GM12864 (cell line): ENCODE measurements around the gene EXD1.

Source experiments
- DNase-seq: peaks from one replicate; pipeline ENCODE4 v3.0.0-alpha.2; 2011; ENCODE audit warnings: low read depth
- H3K4me3 ChIP-seq: 2 replicates; pipeline ENCODE4 v1.5.1; 2011; ENCODE audit warnings: mild to moderate bottlenecking, low read depth, low read length, control low read depth
- CTCF ChIP-seq: IDR thresholded peaks from 2 replicates; pipeline ENCODE4 v1.5.1; 2011; ENCODE audit warnings: low read depth, mild to moderate bottlenecking, moderate library complexity, low read length, control low read depth, inconsistent platforms; ENCODE audit errors: missing control alignments

The EXD1 gene

GRCh38 chr15:41199470-41199869 lies 31.1 kb downstream of the EXD1 start:
- H3K4me3 ChIP-seq: no peak overlapping the region
- TF ChIP-seq CTCF: no peak
- no peak for DNase-seq

GRCh38 chr15:41194444-41194843 lies 36.1 kb downstream of the EXD1 start:
- no peak for TF ChIP-seq CTCF

GRCh38 chr15:41183581-41183980 lies 47.0 kb downstream of the EXD1 start:
- no peak overlapping the region for H3K4me3 ChIP-seq
- TF ChIP-seq CTCF: no peak
- no peak for DNase-seq

More at GRCh38 chr15:41194444-41194843, 36.1 kb downstream of the EXD1 start:
- no peak overlapping the region for H3K4me3 ChIP-seq
- no peak for DNase-seq

- no peak for TF ChIP-seq CTCF
- H3K4me3 ChIP-seq: no peak overlapping the region
- no peak for DNase-seq
These were observed 48.3 kb downstream of the EXD1 start for GRCh38 chr15:41182266-41182665.

GRCh38 chr15:41180206-41180789 lies 50.3 kb downstream of the EXD1 start:
- TF ChIP-seq CTCF: no peak
- no peak for DNase-seq
- H3K4me3 ChIP-seq: no peak overlapping the region

- H3K4me3 ChIP-seq: no peak overlapping the region
- DNase-seq: no peak
- no peak for TF ChIP-seq CTCF
These were observed 60.8 kb downstream of the EXD1 start for GRCh38 chr15:41169781-41170180.

GRCh38 chr15:41169086-41169485 lies 61.5 kb downstream of the EXD1 start:
- no peak for TF ChIP-seq CTCF
- no peak for DNase-seq
- no peak overlapping the region for H3K4me3 ChIP-seq
